Epithelial cell of esophagus (primary cell): ENCODE measurements around the gene HEXB.

Experiments
- DNase-seq: peaks from one replicate; pipeline ENCODE4 v3.0.0; 2010; ENCODE audit warnings: low read depth
- H3K4me3 ChIP-seq: 2 replicates; pipeline ENCODE4 v1.5.1; 2011; ENCODE audit warnings: mild to moderate bottlenecking, low read length, control low read depth
- CTCF ChIP-seq: IDR thresholded peaks from 2 replicates; pipeline ENCODE4 v1.5.1; 2011; ENCODE audit warnings: low read depth, mild to moderate bottlenecking, low read length, control low read depth, inconsistent platforms; ENCODE audit not compliant: insufficient read depth; ENCODE audit errors: missing control alignments

The HEXB gene

GRCh38 chr5:74679966-74680365 is 5.1 kb upstream of the HEXB start:
- DNase-seq, result no peak
- no peak for TF ChIP-seq CTCF
- no peak overlapping the region for H3K4me3 ChIP-seq

GRCh38 chr5:74685979-74686631 is 1.1 kb downstream of the HEXB start:
- no peak for TF ChIP-seq CTCF
- H3K4me3 ChIP-seq, result peak overlapping the region; percentile 81
- no peak for DNase-seq

- no peak overlapping the region for H3K4me3 ChIP-seq
- no peak for DNase-seq
- TF ChIP-seq CTCF, result no peak
Measured at GRCh38 chr5:74686962-74687751, 2.1 kb downstream of the HEXB start.

GRCh38 chr5:74693191-74693590 is 8.2 kb downstream of the HEXB start:
- no peak overlapping the region for H3K4me3 ChIP-seq
- DNase-seq, result peak; percentile 90
- TF ChIP-seq CTCF, result no peak

GRCh38 chr5:74717596-74717995 is 32.6 kb downstream of the HEXB start:
- no peak for TF ChIP-seq CTCF
- no peak overlapping the region for H3K4me3 ChIP-seq
- DNase-seq, result no peak

- H3K4me3 ChIP-seq, result no peak overlapping the region
- TF ChIP-seq CTCF, result no peak
- no peak for DNase-seq
Measured at GRCh38 chr5:74722271-74722670, 37.2 kb downstream of the HEXB start.
